Spleen (tissue), 11 donors: ENCODE measurements around the gene NCK2. TPM values are rescaled to one million over a fixed set of nuclear protein-coding genes. Genes with fewer than 3 reads are reported as not detected.
A peak's percentile ranks its signal among the peaks of the same experiment; 100 is the strongest.

Experiments
- DNase-seq: peaks from one replicate; pipeline ENCODE4 v3.0.0-alpha.2; 2020
- H3K27ac ChIP-seq, 8 donors: fragments of 200-600 bp; sonication (generic) in 7 of 8; 1 replicate in 4 of 8; 2 replicates in 4 of 8; pipeline versions ENCODE4 v1.5.0 to v1.8.0; 2016 to 2021; ENCODE audit warnings: inconsistent platforms in 4 of 8, mild to moderate bottlenecking in 4 of 8, moderate library complexity in 1 of 8
- H3K27me3 ChIP-seq, 7 donors: fragments of 200-600 bp; sonication (generic) in 6 of 7; replicated peaks in 1 of 7; 1 replicate in 4 of 7; 2 replicates in 3 of 7; pipeline versions ENCODE4 v1.5.0 to v1.8.0; 2016 to 2021; ENCODE audit warnings: inconsistent platforms in 3 of 7, mild to moderate bottlenecking in 1 of 7
- H3K36me3 ChIP-seq, 6 donors: fragments of 200-600 bp; sonication (generic) in 5 of 6; 1 replicate in 4 of 6; 2 replicates in 2 of 6; pipeline versions ENCODE4 v1.5.0 to v1.8.0; 2016 to 2021; ENCODE audit warnings: inconsistent platforms in 2 of 6
- H3K4me1 ChIP-seq, 6 donors: fragments of 200-600 bp; sonication (generic) in 5 of 6; 1 replicate in 3 of 6; 2 replicates in 3 of 6; pipeline versions ENCODE4 v1.5.0 to v1.8.0; 2016 to 2021; ENCODE audit warnings: inconsistent platforms in 3 of 6
- H3K4me3 ChIP-seq, 8 donors: fragments of 200-600 bp; sonication (generic) in 7 of 8; 1 replicate in 4 of 8; 2 replicates in 4 of 8; pipeline versions ENCODE4 v1.5.0 to v1.8.0; 2016 to 2021; ENCODE audit warnings: inconsistent platforms in 4 of 8, mild to moderate bottlenecking in 4 of 8, moderate library complexity in 2 of 8
- H3K9me3 ChIP-seq, 8 donors: fragments of 200-600 bp; sonication (generic) in 7 of 8; 1 replicate in 4 of 8; 2 replicates in 4 of 8; pipeline versions ENCODE4 v1.5.0 to v1.8.0; 2016 to 2021; ENCODE audit warnings: inconsistent platforms in 4 of 8
- CTCF ChIP-seq, 11 experiments: fragments of 200-600 bp in 7 of 11; fragments of 450-650 bp in 4 of 11; sonication (generic) in 4 of 11; IDR thresholded peaks in 8 of 11; conservative IDR thresholded peaks in 3 of 11; 1 replicate in 7 of 11; 2 replicates in 4 of 11; pipeline versions ENCODE4 v1.4.0 to v1.8.0; 2016 to 2021; ENCODE audit warnings: antibody characterized with exemption in 11 of 11, inconsistent platforms in 4 of 11, mild to moderate bottlenecking in 1 of 11
- POLR2A ChIP-seq, 3 donors: fragments of 450-650 bp; IDR thresholded peaks; one replicate each; pipeline ENCODE4 v1.5.1; 2017; ENCODE audit warnings: antibody characterized with exemption in 3 of 3, mild to moderate bottlenecking in 1 of 3
- POLR2AphosphoS5 ChIP-seq, 3 donors: sonication (generic); formaldehyde crosslinking; IDR thresholded peaks; one replicate each; pipeline ENCODE4 v1.5.1; 2017; ENCODE audit warnings: antibody characterized with exemption in 3 of 3
- WGBS, 5 donors: extraction: QIAGEN DNeasy Blood & Tissue Kit in 3 of 5; methylation state at CpG; one replicate each; pipeline versions ENCODE4 v1.1.5 to v1.1.7; 2013 to 2018; 5-methylcytosine and 5-hydroxymethylcytosine counted together
- intact Hi-C: fragments of 100-400 bp; cut with DNase I; formaldehyde crosslinking; loops from one replicate; pipeline ENCODE4 v1.15.0; 2023; ENCODE audit warnings: low total_unique reads
- polyA plus RNA-seq, 3 donors: library from polyadenylated mRNA; stranded (reverse); fragments of 200-250 nt; gene quantifications; one replicate each; pipeline ENCODE4 v1.2.1, GENCODE V29; 2013
- total RNA-seq, 7 donors: library from RNA; depleted of rRNA in 3 of 7; stranded (reverse); fragments of >200 nt in 3 of 7; fragmentation: NEBNext Ultra II Directional in 4 of 7; extraction: Animal tissue kit (Norgen Biotek cat#: 25700) in 4 of 7; gene quantifications; one replicate each; pipeline versions ENCODE4 v1.1.0 to v1.2.1, GENCODE V29; 2016 to 2021
- donor health status: healthy with polysubstance abuse.
- donor health status: DM: no; HTN: no; CAD: no; lungs with moderate emphysema.
- donor health status: DM: no; HTN: no; CAD: no.
- donor health status: Bipolar disorder and iron deficiency.
- donor health status: healthy.
- donor health status: DM: no; HTN: no; CAD: no.
- donor health status: DM: yes; HTN: yes; CAD: no.

Gene NCK2
- total and polyA plus RNA-seq, 10 donors: 21.5 to 106 (median 62.6) TPM

- WGBS, 5 donors: 90 to 99% (median 96%) methylated on average over 4 of the region's 4 CpGs
- H3K4me1 ChIP-seq: peaks cover 0 to 32% (median 9%) of the 10 kb centered on the region in 6 donors
- H3K9me3 ChIP-seq: peaks cover 0 to 12% (median 0%) of the 10 kb centered on the region in 8 donors
- intact Hi-C loops: no loop called here
- no peaks in the 10 kb centered on the region for H3K27me3 ChIP-seq
- H3K36me3 ChIP-seq: no peaks in the 10 kb centered on the region
- H3K27ac ChIP-seq: peak overlapping the region in 4 of 8 donors; percentile 18 to 50 (median 30)
- TF ChIP-seq POLR2AphosphoS5 (IDR thresholded peaks at IDR 0.05): no peak
- TF ChIP-seq CTCF (IDR thresholded peaks at IDR 0.05 in 8 of 11, conservative IDR thresholded peaks at IDR 0.05 in 3 of 11): no peak
- no peak for TF ChIP-seq POLR2A (IDR thresholded peaks at IDR 0.05)
- no peak overlapping the region for H3K4me3 ChIP-seq
- no peak for DNase-seq
Measured at GRCh38 chr2:105933906-105934305, 189.2 kb downstream of the NCK2 start.

- no peak overlapping the region for H3K4me3 ChIP-seq
- intact Hi-C loops: no loop called here
- H3K9me3 ChIP-seq: peaks cover 0 to 17% (median 4%) of the 10 kb centered on the region in 8 donors
- WGBS, 5 donors: 51 to 71% (median 65%) methylated on average over 7 of the region's 7 CpGs
- TF ChIP-seq POLR2AphosphoS5 (IDR thresholded peaks at IDR 0.05): no peak
- TF ChIP-seq CTCF (IDR thresholded peaks at IDR 0.05 in 8 of 11, conservative IDR thresholded peaks at IDR 0.05 in 3 of 11): no peak
- no peak for TF ChIP-seq POLR2A (IDR thresholded peaks at IDR 0.05)
- H3K27me3 ChIP-seq: no peaks in the 10 kb centered on the region
- no peaks in the 10 kb centered on the region for H3K36me3 ChIP-seq
- H3K4me1 ChIP-seq: peaks cover 0 to 26% (median 4%) of the 10 kb centered on the region in 6 donors
- DNase-seq: no peak
- H3K27ac ChIP-seq: peak overlapping the region in 4 of 8 donors; percentile 18 to 50 (median 30)
Measured at GRCh38 chr2:105934467-105934866, 189.8 kb downstream of the NCK2 start.

GRCh38 chr2:105935063-105935462, 190.4 kb downstream of the NCK2 start:
- H3K4me1 ChIP-seq: peaks cover 0 to 20% (median under 1%) of the 10 kb centered on the region in 6 donors

GRCh38 chr2:105936954-105937353, 192.2 kb downstream of the NCK2 start:
- Histone ChIP-seq H3K4me3 (no peak overlapping the region), H3K36me3 (no peaks in the 10 kb centered on the region), H3K27ac (no peak overlapping the region), H3K4me1 (peaks cover 0 to 16% (median 0%) of the 10 kb centered on the region in 6 donors), H3K27me3 (no peaks in the 10 kb centered on the region), H3K9me3 (peaks cover 0 to 29% (median 12%) of the 10 kb centered on the region in 8 donors)
- 94 to 99% (median 96%) methylated on average over 6 of the region's 6 CpGs for WGBS, 5 donors
- intact Hi-C loops: no loop called here
- DNase-seq: no peak
- TF ChIP-seq POLR2AphosphoS5 (IDR thresholded peaks at IDR 0.05): no peak
- TF ChIP-seq POLR2A (IDR thresholded peaks at IDR 0.05): no peak
- TF ChIP-seq CTCF (IDR thresholded peaks at IDR 0.05 in 8 of 11, conservative IDR thresholded peaks at IDR 0.05 in 3 of 11): no peak

More at GRCh38 chr2:105935063-105935462, 190.4 kb downstream of the NCK2 start:
- 46 to 62% (median 56%) methylated on average over 3 of the region's 3 CpGs for WGBS, 5 donors
- TF ChIP-seq CTCF (IDR thresholded peaks at IDR 0.05 in 8 of 11, conservative IDR thresholded peaks at IDR 0.05 in 3 of 11) (no peak), POLR2AphosphoS5 (IDR thresholded peaks at IDR 0.05) (no peak), POLR2A (IDR thresholded peaks at IDR 0.05) (no peak)
- Histone ChIP-seq H3K27me3 (no peaks in the 10 kb centered on the region), H3K27ac (peak overlapping the region in 5 of 8 donors; percentile 18 to 50 (median 30)), H3K9me3 (peaks cover 0 to 22% (median 9%) of the 10 kb centered on the region in 8 donors), H3K36me3 (no peaks in the 10 kb centered on the region), H3K4me3 (no peak overlapping the region)
- intact Hi-C loops: no loop called here
- no peak for DNase-seq
